Right atrium auricular region (tissue), 2 donors: ENCODE data around the gene OR51L1. TPM values are rescaled to one million over a fixed set of nuclear protein-coding genes. Genes with fewer than 3 reads are reported as not detected.
A peak's percentile ranks its signal among the peaks of the same experiment; 100 is the strongest.

Source experiments
- DNase-seq: peaks from one replicate; pipeline ENCODE4 v3.0.0-alpha.2; 2019; ENCODE audit warnings: low spot score
- H3K27ac ChIP-seq, 2 donors: fragments of 200-600 bp; sonication (generic); 1 replicate in 1 of 2; 2 replicates in 1 of 2; pipeline ENCODE4 v1.5.1; 2016 to 2019
- H3K27me3 ChIP-seq, 2 donors: fragments of 200-600 bp; sonication (generic); one replicate each; pipeline versions ENCODE4 v1.5.1 to v1.6.0; 2017 to 2019
- H3K36me3 ChIP-seq: fragments of 200-600 bp; sonication (generic); one replicate; pipeline ENCODE4 v1.5.1; 2016
- H3K4me1 ChIP-seq, 2 donors: fragments of 200-600 bp; sonication (generic); one replicate each; pipeline versions ENCODE4 v1.5.1 to v1.6.0; 2017 to 2019
- H3K4me3 ChIP-seq, 2 donors: fragments of 200-600 bp; sonication (generic); 1 replicate in 1 of 2; 2 replicates in 1 of 2; pipeline ENCODE4 v1.5.1; 2017 to 2019; ENCODE audit warnings: mild to moderate bottlenecking in 1 of 2, moderate library complexity in 1 of 2
- H3K9me3 ChIP-seq, 2 donors: fragments of 200-600 bp; sonication (generic); one replicate each; pipeline ENCODE4 v1.5.1; 2019
- total RNA-seq, 2 donors: library from RNA; depleted of rRNA; stranded (reverse); fragments of >200 nt; gene quantifications; one replicate each; pipeline ENCODE4 v1.1.0, GENCODE V29; 2016
- TF ChIP-seq, protein P1 (sequence below), 2 donors: fragments of 200-600 bp; sonication (generic); IDR thresholded peaks; one replicate each; pipeline ENCODE4 v1.5.1; 2019; ENCODE audit warnings: antibody characterized with exemption in 2 of 2

Gene OR51L1
- total RNA-seq, 2 donors from 2014 or later, result not detected

DNA sequence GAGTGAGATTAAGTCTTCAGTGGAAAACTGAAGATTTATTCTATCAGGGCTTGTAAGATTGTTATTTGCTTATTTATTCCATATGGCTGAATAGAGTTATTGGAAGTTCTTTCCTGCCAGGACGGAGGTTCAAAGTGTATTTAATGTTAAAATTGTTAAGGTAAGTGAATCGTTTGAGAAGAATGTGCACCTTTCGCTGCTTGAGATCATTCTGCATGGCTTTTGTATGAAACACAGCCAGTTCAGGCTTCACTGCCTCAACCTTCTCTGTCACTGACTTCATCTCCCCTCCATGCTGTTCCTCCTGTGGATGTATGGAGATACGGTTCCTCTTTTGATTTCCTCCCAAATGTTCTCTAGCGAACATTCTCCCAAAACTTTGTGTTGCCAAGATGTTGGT is 19.2 kb upstream of the OR51L1 start:
- H3K36me3 ChIP-seq, result no peaks in the 10 kb centered on the region
- H3K27me3 ChIP-seq, result no peaks in the 10 kb centered on the region
- H3K4me1 ChIP-seq, result no peaks in the 10 kb centered on the region
- TF ChIP-seq, protein P1, sequence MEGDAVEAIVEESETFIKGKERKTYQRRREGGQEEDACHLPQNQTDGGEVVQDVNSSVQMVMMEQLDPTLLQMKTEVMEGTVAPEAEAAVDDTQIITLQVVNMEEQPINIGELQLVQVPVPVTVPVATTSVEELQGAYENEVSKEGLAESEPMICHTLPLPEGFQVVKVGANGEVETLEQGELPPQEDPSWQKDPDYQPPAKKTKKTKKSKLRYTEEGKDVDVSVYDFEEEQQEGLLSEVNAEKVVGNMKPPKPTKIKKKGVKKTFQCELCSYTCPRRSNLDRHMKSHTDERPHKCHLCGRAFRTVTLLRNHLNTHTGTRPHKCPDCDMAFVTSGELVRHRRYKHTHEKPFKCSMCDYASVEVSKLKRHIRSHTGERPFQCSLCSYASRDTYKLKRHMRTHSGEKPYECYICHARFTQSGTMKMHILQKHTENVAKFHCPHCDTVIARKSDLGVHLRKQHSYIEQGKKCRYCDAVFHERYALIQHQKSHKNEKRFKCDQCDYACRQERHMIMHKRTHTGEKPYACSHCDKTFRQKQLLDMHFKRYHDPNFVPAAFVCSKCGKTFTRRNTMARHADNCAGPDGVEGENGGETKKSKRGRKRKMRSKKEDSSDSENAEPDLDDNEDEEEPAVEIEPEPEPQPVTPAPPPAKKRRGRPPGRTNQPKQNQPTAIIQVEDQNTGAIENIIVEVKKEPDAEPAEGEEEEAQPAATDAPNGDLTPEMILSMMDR (IDR thresholded peaks at IDR 0.05), result no peak
- no peak overlapping the region for H3K4me3 ChIP-seq
- no peak overlapping the region for H3K27ac ChIP-seq
- DNase-seq, result no peak
- no peaks in the 10 kb centered on the region for H3K9me3 ChIP-seq

DNA sequence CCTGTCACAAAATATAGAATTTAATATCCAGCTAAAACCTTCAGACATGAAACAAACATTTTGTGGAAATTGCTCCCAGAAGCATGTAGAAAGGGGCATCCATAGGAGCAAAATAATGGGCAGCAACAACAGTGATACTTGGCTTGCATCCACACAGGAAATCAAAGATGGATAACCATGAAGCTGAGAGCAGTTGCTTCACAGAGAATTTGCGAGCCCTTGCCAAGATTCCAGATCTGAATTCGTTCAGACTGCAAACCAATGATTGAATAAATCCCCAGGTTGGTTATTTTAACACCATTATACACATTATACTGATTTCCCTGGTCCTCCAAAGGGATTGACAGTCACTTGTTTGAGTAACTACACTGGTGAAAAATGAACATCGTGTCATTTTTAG is 15.6 kb upstream of the OR51L1 start:
- H3K4me3 ChIP-seq, result no peak overlapping the region
- no peak overlapping the region for H3K27ac ChIP-seq
- no peaks in the 10 kb centered on the region for H3K9me3 ChIP-seq
- no peaks in the 10 kb centered on the region for H3K36me3 ChIP-seq
- TF ChIP-seq, protein P1 (IDR thresholded peaks at IDR 0.05), result no peak
- no peaks in the 10 kb centered on the region for H3K4me1 ChIP-seq
- no peak for DNase-seq
- H3K27me3 ChIP-seq, result no peaks in the 10 kb centered on the region

DNA sequence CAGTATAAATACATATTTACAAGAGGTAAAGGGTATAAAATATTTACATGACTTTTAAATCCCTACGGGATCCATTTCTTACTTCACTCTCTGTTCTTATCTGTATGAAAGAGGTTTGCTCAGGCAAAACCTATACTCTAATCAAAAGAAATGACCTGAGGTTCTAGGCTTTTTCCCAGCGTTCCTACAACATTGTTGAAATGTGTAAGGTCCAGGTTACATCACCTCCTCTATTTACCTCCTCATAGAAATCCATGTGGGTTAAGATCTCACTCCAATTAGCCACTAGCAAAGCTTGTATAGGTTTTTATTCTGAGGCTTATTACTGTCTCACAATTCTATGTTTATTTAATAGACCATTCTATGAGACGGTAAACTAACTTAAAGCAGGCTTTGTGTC is 12.0 kb upstream of the OR51L1 start:
- Histone ChIP-seq H3K27ac (no peak overlapping the region), H3K4me1 (no peaks in the 10 kb centered on the region), H3K27me3 (no peaks in the 10 kb centered on the region), H3K4me3 (no peak overlapping the region), H3K9me3 (no peaks in the 10 kb centered on the region), H3K36me3 (no peaks in the 10 kb centered on the region)
- TF ChIP-seq, protein P1 (IDR thresholded peaks at IDR 0.05), result no peak
- DNase-seq, result no peak

DNA sequence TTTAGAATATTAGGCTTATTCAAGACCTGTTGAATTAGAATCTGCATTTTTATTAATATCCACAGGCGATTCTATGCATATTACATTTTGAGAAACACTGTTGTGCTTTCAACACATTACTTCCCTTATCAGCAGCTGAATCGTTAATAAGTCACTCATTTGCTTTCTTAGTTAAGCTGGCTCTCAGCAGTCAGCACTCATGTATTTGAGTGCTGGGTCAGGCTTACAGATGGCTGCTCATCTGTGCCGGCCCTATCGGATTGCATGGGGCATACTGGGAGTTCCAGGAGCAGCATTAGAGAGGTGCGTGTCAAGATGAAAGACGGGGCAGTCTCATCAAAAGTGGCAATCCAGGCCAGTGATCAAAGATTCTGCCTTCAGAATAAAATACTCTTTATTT is 10.8 kb upstream of the OR51L1 start:
- H3K4me1 ChIP-seq, result no peaks in the 10 kb centered on the region
- no peak overlapping the region for H3K27ac ChIP-seq
- no peaks in the 10 kb centered on the region for H3K9me3 ChIP-seq
- no peaks in the 10 kb centered on the region for H3K36me3 ChIP-seq
- no peak overlapping the region for H3K4me3 ChIP-seq
- no peaks in the 10 kb centered on the region for H3K27me3 ChIP-seq
- no peak for DNase-seq
- TF ChIP-seq, protein P1 (IDR thresholded peaks at IDR 0.05), result no peak

DNA sequence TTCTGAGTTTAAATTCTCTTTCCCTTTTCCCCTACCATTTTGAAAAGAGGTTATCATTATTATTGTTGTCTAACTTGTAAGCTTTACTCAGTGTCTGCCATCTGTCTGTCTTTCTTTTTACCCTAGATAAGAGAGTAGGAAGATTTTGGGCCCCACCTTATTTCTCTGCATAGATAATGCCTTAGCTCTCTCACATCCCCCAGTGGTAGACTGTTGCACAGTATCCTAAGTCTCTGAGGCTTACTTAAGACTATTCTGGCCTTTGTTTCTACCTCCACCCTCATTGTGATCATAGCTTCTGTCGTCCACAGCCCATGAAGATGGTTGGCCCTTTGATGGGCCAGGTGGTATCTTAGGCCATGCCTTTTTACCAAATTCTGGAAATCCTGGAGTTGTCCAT is 3.6 kb upstream of the OR51L1 start:
- Histone ChIP-seq H3K9me3 (no peaks in the 10 kb centered on the region), H3K4me3 (no peak overlapping the region), H3K27ac (no peak overlapping the region), H3K36me3 (no peaks in the 10 kb centered on the region), H3K27me3 (no peaks in the 10 kb centered on the region), H3K4me1 (no peaks in the 10 kb centered on the region)
- TF ChIP-seq, protein P1 (IDR thresholded peaks at IDR 0.05), result peak in 1 of 2 donors; percentile 23
- no peak for DNase-seq

DNA sequence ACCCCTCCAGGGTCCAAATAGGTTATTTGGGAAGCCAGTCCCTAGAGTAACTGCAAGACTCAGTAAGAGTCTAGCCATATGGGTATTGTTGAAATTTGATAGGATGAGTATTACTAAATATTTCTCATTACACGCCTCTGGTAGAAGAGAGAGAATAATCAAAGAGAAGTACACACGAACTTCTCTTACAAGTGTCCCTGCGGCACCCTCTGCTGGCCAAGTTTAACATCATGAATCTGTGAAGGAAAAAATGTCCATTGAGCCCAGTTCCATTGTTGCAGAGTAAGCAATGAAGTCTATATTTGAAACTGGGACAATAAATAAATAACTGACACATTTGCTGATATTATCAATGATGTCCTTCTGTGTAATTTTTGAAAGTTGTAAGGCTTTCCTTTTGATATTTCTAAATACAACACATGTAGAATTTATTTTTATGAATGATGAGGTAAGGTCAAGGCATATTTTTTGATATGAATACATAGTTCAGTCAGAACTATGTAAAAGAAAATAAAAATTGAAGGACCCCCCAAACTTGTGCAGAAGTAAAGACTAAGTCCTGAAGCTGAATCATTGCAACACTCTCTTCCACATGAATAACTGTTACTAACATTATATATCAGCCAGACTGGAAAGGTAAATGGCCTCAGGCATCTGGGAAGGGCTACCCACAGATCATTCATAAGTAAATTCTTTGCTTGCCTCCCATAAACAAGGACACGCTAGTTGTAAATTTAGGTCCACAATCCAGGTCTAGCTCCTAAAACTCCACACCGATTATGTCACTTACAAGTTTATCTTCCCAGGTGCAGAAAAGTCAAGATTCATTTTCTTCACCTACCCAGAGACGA is 10.0 kb downstream of the OR51L1 start:
- Histone ChIP-seq H3K9me3 (no peaks in the 10 kb centered on the region), H3K27ac (no peak overlapping the region), H3K36me3 (no peaks in the 10 kb centered on the region), H3K4me3 (no peak overlapping the region), H3K27me3 (no peaks in the 10 kb centered on the region), H3K4me1 (no peaks in the 10 kb centered on the region)
- TF ChIP-seq, protein P1 (IDR thresholded peaks at IDR 0.05), result peak; percentile 20 to 70
- DNase-seq, result no peak
